GM21737 (cell line): ENCODE data around the gene BMP3.

Experiments used
- ATAC-seq: cut with Tn5 transposase; IDR thresholded peaks from one replicate; pipeline ENCODE4 v1.9.1; 2021; ENCODE audit warnings: mild to moderate bottlenecking, moderate library complexity; ENCODE audit not compliant: unreplicated experiment

Gene BMP3

GRCh38 chr4:81040012-81040659 is 9.6 kb downstream of the BMP3 start:
- ATAC-seq = no peak

DNA sequence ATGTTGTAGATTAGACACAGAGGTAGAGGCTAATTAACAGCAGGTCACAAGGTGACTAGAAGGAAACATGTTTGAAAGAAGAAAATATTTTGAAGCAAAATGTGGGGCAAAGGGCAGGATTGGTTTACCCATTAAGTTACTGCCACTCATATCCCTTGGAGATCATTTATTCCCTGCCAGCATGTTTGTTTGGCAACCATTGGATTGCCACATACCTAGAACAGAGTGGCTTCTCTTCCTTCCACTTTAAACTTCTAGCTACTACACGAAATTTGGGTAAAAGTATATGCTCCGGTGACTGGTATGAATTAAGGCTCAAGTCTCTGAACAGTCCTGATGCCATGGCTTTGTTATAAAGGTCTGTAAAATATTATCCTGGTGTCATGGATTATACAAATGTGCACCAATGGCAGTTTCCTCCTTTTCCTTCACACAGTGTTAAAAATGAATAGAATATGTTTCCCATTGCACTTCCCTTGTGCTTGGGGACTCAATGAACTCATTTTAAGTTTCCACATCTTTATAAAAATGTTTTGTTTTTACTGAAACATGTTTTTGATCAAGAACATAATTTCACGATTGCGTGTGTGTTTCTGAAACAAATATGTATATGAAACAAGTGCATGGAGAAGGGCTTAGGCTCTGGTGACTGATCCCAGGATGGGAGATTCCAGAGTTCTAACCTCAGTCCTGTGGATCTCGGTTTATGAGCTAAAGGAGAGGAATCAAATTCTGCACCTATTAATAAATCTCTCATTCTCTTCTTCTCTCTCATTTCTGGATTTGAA is 12.3 kb downstream of the BMP3 start:
- no peak for ATAC-seq

GRCh38 chr4:81049330-81049729 is 18.8 kb downstream of the BMP3 start:
- no peak for ATAC-seq

DNA sequence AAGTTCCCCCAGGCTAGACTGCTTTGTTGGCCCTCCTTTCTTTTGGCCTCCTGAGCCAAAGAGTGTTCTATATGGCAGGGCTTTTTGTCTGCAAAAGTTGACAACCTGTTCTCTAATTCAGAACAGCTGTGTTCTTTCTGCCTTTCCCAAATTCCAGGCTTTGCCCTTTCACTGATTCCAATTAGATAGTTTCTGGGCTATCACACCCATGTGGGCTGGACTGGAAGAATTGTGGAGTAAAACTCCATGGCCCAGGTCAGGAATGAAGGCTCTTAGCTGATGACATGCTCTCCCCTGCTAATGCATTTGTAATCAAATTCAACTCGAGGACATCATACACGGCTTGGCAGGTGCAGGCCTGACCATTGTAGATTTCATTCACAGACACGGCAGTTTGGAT is 19.4 kb downstream of the BMP3 start:
- no peak for ATAC-seq

DNA sequence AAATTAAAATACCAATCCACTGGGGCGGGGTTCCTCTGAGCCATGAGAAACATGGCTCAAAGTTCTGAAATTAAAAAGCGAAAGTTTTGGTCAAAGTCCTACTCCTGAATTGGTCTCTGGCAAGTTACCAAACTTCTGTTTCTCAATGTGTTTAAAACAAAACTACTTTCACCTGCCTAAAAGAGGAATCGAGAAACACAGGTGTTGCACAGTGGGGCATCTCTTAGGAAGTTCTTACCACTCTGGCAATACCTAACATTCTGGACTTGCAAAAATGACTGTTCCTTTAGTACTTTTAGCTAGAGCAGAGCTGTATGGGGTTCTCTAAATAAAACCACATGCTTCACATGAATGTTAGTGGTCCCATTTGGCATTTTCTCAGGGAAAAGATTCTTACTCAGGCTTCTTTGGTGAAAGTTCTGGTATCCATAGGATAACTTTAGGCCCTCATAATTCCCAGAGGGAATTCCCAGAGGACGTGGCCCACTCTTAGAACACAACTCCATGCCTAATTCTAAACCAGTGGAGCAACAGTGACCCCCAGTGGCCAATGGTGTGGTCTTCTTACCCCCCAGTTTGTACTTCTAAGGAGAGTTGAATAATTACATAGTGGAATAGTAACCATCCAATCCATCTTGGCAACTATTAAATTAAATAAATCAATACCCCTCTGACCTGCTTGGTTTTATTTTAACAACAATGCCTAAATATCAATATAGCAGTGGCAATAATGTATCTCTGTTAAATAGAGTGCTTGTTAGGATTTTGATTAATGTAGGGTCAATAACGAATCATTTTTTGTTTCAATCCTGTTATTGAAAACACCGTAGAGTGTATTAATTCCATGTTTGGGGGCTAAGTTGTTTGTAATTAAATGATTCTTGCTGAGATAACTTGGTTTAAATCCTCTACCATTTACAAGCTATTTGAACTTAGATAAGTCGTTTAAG is 21.9 kb downstream of the BMP3 start:
- ATAC-seq = peak; percentile 99

DNA sequence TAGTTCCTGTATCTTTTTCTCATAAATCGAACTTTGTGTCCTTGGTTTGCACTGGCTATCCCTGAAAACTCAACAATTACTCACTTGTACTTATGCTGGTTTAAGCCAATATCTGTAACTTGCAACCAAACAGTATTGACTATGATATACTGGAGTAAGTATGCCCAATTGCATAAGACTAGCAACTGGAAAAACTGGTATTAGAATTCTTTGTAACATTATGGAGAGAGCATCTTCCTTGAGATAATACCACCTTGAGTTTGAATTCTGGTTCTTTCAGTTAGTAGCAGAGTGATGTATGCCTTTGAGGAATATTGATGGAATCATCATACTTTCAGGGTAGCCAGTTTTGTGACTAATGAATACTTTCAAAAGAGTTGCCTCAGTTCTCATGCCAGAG is 28.1 kb downstream of the BMP3 start:
- ATAC-seq = no peak

- no peak for ATAC-seq
Measured at GRCh38 chr4:81060587-81061343, 30.3 kb downstream of the BMP3 start.

DNA sequence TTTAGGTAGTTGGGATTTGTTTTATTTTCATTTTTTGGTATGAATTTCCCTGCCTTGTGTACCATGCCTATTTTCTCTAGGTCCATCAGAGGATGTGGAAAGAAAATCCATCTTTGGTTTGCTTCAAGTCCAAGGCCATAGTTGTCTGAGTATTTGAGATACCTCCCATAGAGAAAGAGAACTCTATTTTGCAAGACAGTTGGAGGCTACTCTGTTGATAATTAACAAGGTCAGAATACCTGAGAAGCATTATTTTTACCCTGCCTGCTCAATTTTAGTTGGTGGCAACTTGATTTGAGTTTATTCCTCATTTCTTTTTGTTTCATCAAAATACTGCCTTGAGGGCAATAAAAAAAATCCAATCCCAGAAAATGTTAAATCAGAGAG is 30.8 kb downstream of the BMP3 start:
- ATAC-seq = no peak

DNA sequence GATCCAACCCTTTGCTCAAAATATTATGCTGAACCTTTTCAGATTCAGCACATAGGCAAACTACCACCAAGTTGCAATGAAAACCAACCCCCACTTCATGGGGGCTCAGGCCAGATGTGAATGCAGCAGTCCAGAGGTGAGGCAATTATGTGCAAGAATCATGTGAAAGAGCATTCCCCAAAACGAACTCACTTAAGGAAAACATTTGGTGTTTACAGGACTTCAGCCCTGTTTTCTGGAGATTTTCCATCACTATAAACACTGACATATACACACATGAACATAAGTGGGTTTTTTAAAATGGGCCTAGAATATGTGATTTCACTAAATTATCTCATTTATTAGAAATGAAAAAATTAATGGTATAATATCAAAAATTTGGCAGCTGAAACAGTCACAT is 31.5 kb downstream of the BMP3 start:
- ATAC-seq = no peak

GRCh38 chr4:81065446-81065845 is 34.9 kb downstream of the BMP3 start:
- ATAC-seq = no peak

- ATAC-seq = peak; percentile 93
Measured at GRCh38 chr4:81069706-81070331, 39.3 kb downstream of the BMP3 start.

GRCh38 chr4:81071013-81071412 is 40.5 kb downstream of the BMP3 start:
- no peak for ATAC-seq

DNA sequence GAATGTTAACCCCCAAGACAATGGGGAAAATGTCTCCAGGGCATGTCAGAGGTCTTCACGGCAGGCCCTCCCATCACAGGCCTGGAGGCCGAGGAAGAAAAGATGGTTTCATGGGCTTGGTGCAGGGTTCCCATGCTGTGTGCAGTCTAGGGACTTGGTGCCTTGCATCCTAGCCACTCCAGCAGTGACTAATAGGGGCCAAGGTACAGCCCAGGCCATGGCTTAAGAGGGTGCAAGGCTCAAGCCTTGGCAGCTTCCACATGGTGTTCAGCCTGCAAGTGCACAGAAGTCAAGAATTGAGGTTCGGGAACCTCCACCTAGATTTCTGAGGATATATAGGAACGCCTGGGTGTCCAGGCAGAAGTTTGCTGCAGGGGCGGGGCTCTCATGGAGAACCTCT is 50.6 kb downstream of the BMP3 start:
- no peak for ATAC-seq

DNA sequence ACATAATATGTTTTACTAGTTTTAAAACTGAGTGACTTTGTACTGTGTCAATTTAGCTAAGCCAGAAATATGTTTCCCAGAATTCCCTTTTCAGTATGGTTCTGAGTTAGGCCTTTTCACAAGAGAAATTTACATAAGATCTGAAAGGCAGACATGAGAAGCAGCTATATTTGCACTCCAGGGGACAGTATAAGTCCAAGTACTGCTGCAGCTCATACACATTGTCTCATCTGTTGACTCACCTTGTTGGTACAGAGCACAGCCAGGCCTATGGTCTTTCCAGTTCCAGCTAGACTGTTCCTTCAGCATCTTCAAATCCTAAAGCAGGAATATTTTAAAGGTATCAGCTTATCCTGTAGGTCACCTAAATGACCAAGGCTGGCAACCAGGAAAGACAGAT is 53.5 kb downstream of the BMP3 start:
- ATAC-seq = no peak

- ATAC-seq = no peak
Measured at GRCh38 chr4:81084634-81085033, 54.1 kb downstream of the BMP3 start.

- no peak for ATAC-seq
Measured at GRCh38 chr4:81085291-81085690, 54.8 kb downstream of the BMP3 start.

GRCh38 chr4:81085979-81086378 is 55.5 kb downstream of the BMP3 start:
- no peak for ATAC-seq

DNA sequence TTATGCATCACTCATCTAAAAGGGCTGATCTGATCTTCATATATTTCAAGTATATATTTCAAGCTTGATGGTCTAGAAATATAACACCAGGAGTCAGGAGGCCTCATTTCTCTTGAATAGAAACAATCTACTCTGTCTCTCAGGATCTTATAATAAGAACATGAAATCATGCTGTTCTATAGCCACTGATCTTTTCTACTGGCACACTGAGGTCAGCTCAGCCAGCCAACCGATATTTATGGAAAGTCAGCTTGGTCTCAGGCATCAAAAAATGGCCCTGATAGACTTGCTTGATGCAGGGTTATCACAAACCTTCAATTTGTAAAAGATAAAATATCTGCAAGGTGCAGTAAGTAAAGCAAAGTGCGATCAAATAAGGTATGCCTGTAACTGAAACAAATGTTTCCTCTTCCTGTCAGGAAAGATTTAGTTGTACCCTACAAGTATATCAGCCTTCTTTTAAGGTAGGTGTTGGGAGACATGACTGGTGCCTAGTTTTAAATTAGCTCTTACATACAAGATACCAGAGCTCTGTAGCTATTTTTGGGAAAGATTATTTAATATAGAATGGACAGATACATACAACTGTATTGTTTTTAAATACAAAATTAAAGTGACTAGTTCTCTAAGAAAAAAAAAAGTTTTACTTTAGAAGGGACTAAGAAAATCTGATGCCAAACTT is 63.4 kb downstream of the BMP3 start:
- no peak for ATAC-seq

DNA sequence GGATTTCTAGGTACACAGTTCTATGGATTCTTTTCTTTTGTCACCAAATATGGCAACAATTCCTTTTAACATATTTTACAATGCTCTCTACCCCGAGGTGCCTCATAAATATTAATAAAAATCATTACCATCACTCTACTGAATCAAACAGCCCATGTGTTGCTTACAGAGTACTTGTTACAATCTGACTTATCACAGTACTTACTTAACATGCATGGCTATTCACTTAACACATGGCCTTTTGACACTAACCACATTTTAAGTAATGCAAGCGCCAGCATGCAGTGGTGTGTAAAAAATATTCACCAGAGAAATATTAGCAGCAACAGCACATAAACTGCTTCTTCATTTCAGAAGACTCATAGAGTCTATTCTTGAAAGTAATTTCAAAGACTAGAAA is 64.9 kb downstream of the BMP3 start:
- no peak for ATAC-seq

- ATAC-seq = no peak
Measured at GRCh38 chr4:81096566-81096965, 66.1 kb downstream of the BMP3 start.
